NCI-H1417 treated with DMSO at 0.1 percent for 48 hours (cell line): Measurements from ENCODE around the gene ARHGAP5.

Experiments used
- DNase-seq: peaks from one replicate; lab custom pipeline; 2025; lab: John Stamatoyannopoulos, UW

The ARHGAP5 gene

GRCh38 chr14:32077081-32078022 is at the start of gene ARHGAP5:
Gene ARHGAP5, plus strand, starts transcription at chr14:32077304. Its CDS starts 13,366 bp downstream, at chr14:32090670.
- peak; percentile 47 for DNase-seq

GRCh38 chr14:32028599-32028998 is 48.5 kb upstream of the ARHGAP5 start:
- no peak for DNase-seq

GRCh38 chr14:32033543-32033942 is 43.6 kb upstream of the ARHGAP5 start:
- no peak for DNase-seq

- peak; percentile 39 for DNase-seq
Measured at GRCh38 chr14:32038876-32039275, 38.2 kb upstream of the ARHGAP5 start.

GRCh38 chr14:32039401-32040030 is 37.6 kb upstream of the ARHGAP5 start:
- no peak for DNase-seq

- no peak for DNase-seq
Measured at GRCh38 chr14:32043624-32044023, 33.5 kb upstream of the ARHGAP5 start.

GRCh38 chr14:32044454-32044853 is 32.6 kb upstream of the ARHGAP5 start:
- DNase-seq, result no peak

- no peak for DNase-seq
Measured at GRCh38 chr14:32047791-32048190, 29.3 kb upstream of the ARHGAP5 start.

- DNase-seq, result no peak
Measured at GRCh38 chr14:32049361-32050088, 27.6 kb upstream of the ARHGAP5 start.

GRCh38 chr14:32050878-32051277 is 26.2 kb upstream of the ARHGAP5 start:
- DNase-seq, result no peak

- no peak for DNase-seq
Measured at GRCh38 chr14:32054536-32054935, 22.6 kb upstream of the ARHGAP5 start.

- no peak for DNase-seq
Measured at GRCh38 chr14:32055175-32055574, 21.9 kb upstream of the ARHGAP5 start.

GRCh38 chr14:32059702-32060101 is 17.4 kb upstream of the ARHGAP5 start:
- DNase-seq, result no peak

- no peak for DNase-seq
Measured at GRCh38 chr14:32064931-32065330, 12.2 kb upstream of the ARHGAP5 start.

- DNase-seq, result no peak
Measured at GRCh38 chr14:32068708-32069107, 8.4 kb upstream of the ARHGAP5 start.

GRCh38 chr14:32070282-32070681 is 6.8 kb upstream of the ARHGAP5 start:
- DNase-seq, result no peak

GRCh38 chr14:32072676-32073075 is 4.4 kb upstream of the ARHGAP5 start:
- no peak for DNase-seq

GRCh38 chr14:32073537-32074189 is 3.4 kb upstream of the ARHGAP5 start:
- peak; percentile 55 for DNase-seq

- no peak for DNase-seq
Measured at GRCh38 chr14:32074887-32075572, 2.1 kb upstream of the ARHGAP5 start.

- DNase-seq, result no peak
Measured at GRCh38 chr14:32075672-32076277, 1.3 kb upstream of the ARHGAP5 start.
